ENCODE measurements around the gene RND3.

RND3 gene

GRCh38 chr2:150469706-150470274 is 17.7 kb downstream of the RND3 start:
- no peak for DNase-seq (ENCODE audit: low spot score)
- TF ChIP-seq CTCF (IDR thresholded peaks at IDR 0.05; ENCODE audit: extremely low read depth, insufficient read depth, missing control alignments) = no peak
- in situ Hi-C loops (cut with MboI; ENCODE audit: low pct_unique_long_range_greater_than_20kb, low sequenced_read_pairs, unreplicated experiment) = no loop called here

GRCh38 chr2:150468350-150468960 is 19.0 kb downstream of the RND3 start:
- in situ Hi-C loops (cut with MboI; ENCODE audit: low pct_unique_long_range_greater_than_20kb, low sequenced_read_pairs, unreplicated experiment) = no loop called here

GRCh38 chr2:150467621-150467963 is 19.9 kb downstream of the RND3 start:
- TF ChIP-seq CTCF (IDR thresholded peaks at IDR 0.05; ENCODE audit: extremely low read depth, insufficient read depth, missing control alignments) = no peak
- DNase-seq (ENCODE audit: low spot score) = no peak
- in situ Hi-C loops (cut with MboI; ENCODE audit: low pct_unique_long_range_greater_than_20kb, low sequenced_read_pairs, unreplicated experiment) = no loop called here

More at GRCh38 chr2:150468350-150468960, 19.0 kb downstream of the RND3 start:
- no peak for TF ChIP-seq CTCF (IDR thresholded peaks at IDR 0.05; ENCODE audit: extremely low read depth, insufficient read depth, missing control alignments)
- no peak for DNase-seq (ENCODE audit: low spot score)

- in situ Hi-C loops (cut with MboI; ENCODE audit: low pct_unique_long_range_greater_than_20kb, low sequenced_read_pairs, unreplicated experiment) = no loop called here
- TF ChIP-seq CTCF (IDR thresholded peaks at IDR 0.05; ENCODE audit: extremely low read depth, insufficient read depth, missing control alignments) = no peak
- no peak for DNase-seq (ENCODE audit: low spot score)
These were observed 20.5 kb downstream of the RND3 start for GRCh38 chr2:150466741-150467620.

- DNase-seq (ENCODE audit: low spot score) = no peak
- no peak for TF ChIP-seq CTCF (IDR thresholded peaks at IDR 0.05; ENCODE audit: extremely low read depth, insufficient read depth, missing control alignments)
- in situ Hi-C loops (cut with MboI; ENCODE audit: low pct_unique_long_range_greater_than_20kb, low sequenced_read_pairs, unreplicated experiment) = no loop called here
These were observed 21.5 kb downstream of the RND3 start for GRCh38 chr2:150465703-150466569.

GRCh38 chr2:150464986-150465385 is 22.5 kb downstream of the RND3 start:
- TF ChIP-seq CTCF (IDR thresholded peaks at IDR 0.05; ENCODE audit: extremely low read depth, insufficient read depth, missing control alignments) = no peak
- DNase-seq (ENCODE audit: low spot score) = no peak
- in situ Hi-C loops (cut with MboI; ENCODE audit: low pct_unique_long_range_greater_than_20kb, low sequenced_read_pairs, unreplicated experiment) = no loop called here

All from GM13977 (cell line).